KMS-11 (cell line): Measurements from ENCODE around the gene RTL10.

Experiments
- H2AFZ ChIP-seq: fragments of 200-600 bp; sonication (generic); 2 replicates; pipeline ENCODE4 v1.6.1; 2016; ENCODE audit warnings: antibody characterized with exemption, mixed run types, low read depth
- H3K27ac ChIP-seq: fragments of 200-600 bp; sonication (generic); 2 replicates; pipeline ENCODE4 v1.6.1; 2016; ENCODE audit warnings: mild to moderate bottlenecking, mixed run types
- H3K27me3 ChIP-seq: fragments of 200-600 bp; sonication (generic); 2 replicates; pipeline ENCODE4 v1.6.1; 2017; ENCODE audit warnings: mild to moderate bottlenecking, low read depth, mixed run types, moderate library complexity; ENCODE audit not compliant: insufficient read depth
- H3K36me3 ChIP-seq: fragments of 200-600 bp; sonication (generic); 2 replicates; pipeline ENCODE4 v1.6.1; 2017; ENCODE audit warnings: mild to moderate bottlenecking, mixed run types; ENCODE audit not compliant: insufficient read depth
- H3K4me1 ChIP-seq: fragments of 200-600 bp; sonication (generic); 2 replicates; pipeline ENCODE4 v1.6.1; 2016; ENCODE audit warnings: mild to moderate bottlenecking, low read depth, mixed run types; ENCODE audit not compliant: poor library complexity, severe bottlenecking
- H3K4me2 ChIP-seq: fragments of 200-600 bp; sonication (generic); 2 replicates; pipeline ENCODE4 v1.7.0; 2016; ENCODE audit warnings: mild to moderate bottlenecking, mixed run types
- H3K4me3 ChIP-seq: fragments of 200-600 bp; sonication (generic); IDR thresholded peaks from 2 replicates; pipeline ENCODE4 v1.6.1; 2017; ENCODE audit warnings: low read depth, low read length, mixed read lengths; ENCODE audit not compliant: insufficient read depth
- H3K79me2 ChIP-seq: fragments of 200-600 bp; sonication (generic); 2 replicates; pipeline ENCODE4 v1.6.1; 2016; ENCODE audit warnings: low read depth, mixed run types; ENCODE audit not compliant: insufficient read depth
- H3K9ac ChIP-seq: fragments of 200-600 bp; sonication (generic); 2 replicates; pipeline ENCODE4 v1.6.1; 2016; ENCODE audit warnings: mild to moderate bottlenecking, mixed run types
- H4K20me1 ChIP-seq: fragments of 200-600 bp; sonication (generic); 2 replicates; pipeline ENCODE4 v1.6.1; 2016; ENCODE audit warnings: mild to moderate bottlenecking, mixed run types; ENCODE audit not compliant: insufficient read depth
- CTCF ChIP-seq: fragments of 200-600 bp; sonication (generic); conservative IDR thresholded peaks from 2 replicates; pipeline ENCODE4 v1.6.1; 2017; ENCODE audit warnings: low read depth, mild to moderate bottlenecking, antibody characterized with exemption, low read length, moderate library complexity, mixed read lengths

Gene RTL10

GRCh38 chr22:19809741-19810140, 44.9 kb downstream of the RTL10 start:
- H3K27ac ChIP-seq, result no peak overlapping the region
- H4K20me1 ChIP-seq, result no peaks in the 10 kb centered on the region
- no peak for TF ChIP-seq CTCF
- H3K4me2 ChIP-seq, result no peak overlapping the region
- no peaks in the 10 kb centered on the region for H3K27me3 ChIP-seq
- no peaks in the 10 kb centered on the region for H3K36me3 ChIP-seq
- no peak overlapping the region for H3K4me3 ChIP-seq
- no peak overlapping the region for H3K9ac ChIP-seq
- no peaks in the 10 kb centered on the region for H3K4me1 ChIP-seq
- no peaks in the 10 kb centered on the region for H3K79me2 ChIP-seq
- H2AFZ ChIP-seq, result no peak overlapping the region

DNA sequence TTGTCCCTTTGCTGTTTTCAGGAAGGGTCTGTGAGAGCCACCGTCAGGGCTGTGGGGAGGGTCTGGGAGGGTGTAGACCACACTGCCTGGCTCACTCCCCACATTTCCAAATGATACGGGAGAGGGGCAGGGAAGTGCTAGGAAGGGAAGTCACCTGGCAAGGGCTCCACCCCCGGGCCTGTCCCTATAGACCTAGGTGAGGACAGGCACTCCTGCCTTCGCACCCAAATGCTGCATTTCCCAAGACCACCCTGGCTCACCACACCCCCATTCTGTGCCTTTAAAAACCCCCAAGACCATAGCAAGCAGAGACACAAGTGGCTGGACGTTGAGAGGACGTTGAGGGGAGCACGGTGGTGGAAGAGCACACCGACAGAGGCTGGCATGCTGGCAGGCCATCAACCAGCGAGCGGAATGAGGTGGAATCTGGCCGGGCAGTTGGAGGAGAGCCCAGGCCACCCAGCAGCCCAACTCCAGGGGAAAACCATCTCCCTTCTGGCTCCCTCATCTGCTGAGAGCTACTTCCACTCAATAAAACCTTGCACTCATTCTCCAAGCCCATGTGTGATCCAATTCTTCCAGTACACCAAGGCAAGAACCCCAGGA, 45.7 kb downstream of the RTL10 start:
- Histone ChIP-seq H4K20me1 (no peaks in the 10 kb centered on the region), H3K9ac (no peak overlapping the region), H3K36me3 (no peaks in the 10 kb centered on the region), H3K4me3 (no peak overlapping the region), H3K4me1 (no peaks in the 10 kb centered on the region), H3K79me2 (no peaks in the 10 kb centered on the region), H3K27ac (no peak overlapping the region), H3K27me3 (no peaks in the 10 kb centered on the region), H2AFZ (no peak overlapping the region), H3K4me2 (no peak overlapping the region)
- TF ChIP-seq CTCF, result no peak

GRCh38 chr22:19807914-19808872, 46.5 kb downstream of the RTL10 start:
- H3K27me3 ChIP-seq, result no peaks in the 10 kb centered on the region
- no peak overlapping the region for H2AFZ ChIP-seq
- no peaks in the 10 kb centered on the region for H4K20me1 ChIP-seq
- no peak overlapping the region for H3K4me3 ChIP-seq
- no peaks in the 10 kb centered on the region for H3K36me3 ChIP-seq
- H3K4me2 ChIP-seq, result no peak overlapping the region
- H3K4me1 ChIP-seq, result no peaks in the 10 kb centered on the region
- no peaks in the 10 kb centered on the region for H3K79me2 ChIP-seq
- no peak overlapping the region for H3K27ac ChIP-seq
- no peak for TF ChIP-seq CTCF
- H3K9ac ChIP-seq, result no peak overlapping the region

GRCh38 chr22:19807161-19807913, 47.3 kb downstream of the RTL10 start:
- no peak for TF ChIP-seq CTCF
- H2AFZ ChIP-seq, result no peak overlapping the region
- no peak overlapping the region for H3K4me3 ChIP-seq
- no peaks in the 10 kb centered on the region for H3K4me1 ChIP-seq
- no peak overlapping the region for H3K9ac ChIP-seq
- H3K27me3 ChIP-seq, result no peaks in the 10 kb centered on the region
- no peaks in the 10 kb centered on the region for H3K36me3 ChIP-seq
- H3K4me2 ChIP-seq, result no peak overlapping the region
- H3K79me2 ChIP-seq, result no peaks in the 10 kb centered on the region
- no peak overlapping the region for H3K27ac ChIP-seq
- H4K20me1 ChIP-seq, result no peaks in the 10 kb centered on the region
